SJSA1 (cell line): Measurements from ENCODE around the gene MSANTD1. TPM values are rescaled to one million over a fixed set of nuclear protein-coding genes. Genes with fewer than 3 reads are reported as not detected.
"Not testable (repeated sequence)": the region's sequence is repeated elsewhere in the genome, so short reads cannot be mapped to it uniquely, and the experiment has no call there.

Experiments used
- DNase-seq, 2 experiments: peaks; one replicate each; pipeline ENCODE4 v3.0.0-alpha.2; 2015 to 2020; ENCODE audit warnings: low spot score in 2 of 2, low read depth in 1 of 2
- H3K27ac ChIP-seq: fragments of 250-450 bp; sonication (Bioruptor Pico); 2 replicates; pipeline ENCODE4 v1.5.1; 2020; ENCODE audit warnings: mild to moderate bottlenecking, moderate library complexity
- H3K27me3 ChIP-seq: fragments of 250-450 bp; sonication (Bioruptor Pico); replicated peaks from 2 replicates; pipeline ENCODE4 v1.5.1; 2020; ENCODE audit warnings: mild to moderate bottlenecking, moderate library complexity
- H3K36me3 ChIP-seq: fragments of 250-450 bp; sonication (Bioruptor Pico); 2 replicates; pipeline ENCODE4 v1.5.1; 2020; ENCODE audit warnings: mild to moderate bottlenecking
- H3K4me1 ChIP-seq: fragments of 250-450 bp; sonication (Bioruptor Pico); replicated peaks from 2 replicates; pipeline ENCODE4 v1.6.1; 2021; ENCODE audit warnings: mild to moderate bottlenecking
- H3K4me3 ChIP-seq: fragments of 250-450 bp; sonication (Bioruptor Pico); 2 replicates; pipeline ENCODE4 v1.5.1; 2020; ENCODE audit warnings: mild to moderate bottlenecking
- H3K9me3 ChIP-seq: fragments of 250-450 bp; sonication (Bioruptor Pico); replicated peaks from 2 replicates; pipeline ENCODE4 v1.5.1; 2020; ENCODE audit warnings: mild to moderate bottlenecking
- total RNA-seq: library from RNA; depleted of rRNA; stranded (reverse); fragments of >200 nt; shearing (Covaris generic); gene quantifications from 2 replicates; pipeline ENCODE4 v1.2.3, GENCODE V29; 2014

Gene MSANTD1
- total RNA-seq, 1 experiment from 2014 or later: 0.21 TPM

DNA sequence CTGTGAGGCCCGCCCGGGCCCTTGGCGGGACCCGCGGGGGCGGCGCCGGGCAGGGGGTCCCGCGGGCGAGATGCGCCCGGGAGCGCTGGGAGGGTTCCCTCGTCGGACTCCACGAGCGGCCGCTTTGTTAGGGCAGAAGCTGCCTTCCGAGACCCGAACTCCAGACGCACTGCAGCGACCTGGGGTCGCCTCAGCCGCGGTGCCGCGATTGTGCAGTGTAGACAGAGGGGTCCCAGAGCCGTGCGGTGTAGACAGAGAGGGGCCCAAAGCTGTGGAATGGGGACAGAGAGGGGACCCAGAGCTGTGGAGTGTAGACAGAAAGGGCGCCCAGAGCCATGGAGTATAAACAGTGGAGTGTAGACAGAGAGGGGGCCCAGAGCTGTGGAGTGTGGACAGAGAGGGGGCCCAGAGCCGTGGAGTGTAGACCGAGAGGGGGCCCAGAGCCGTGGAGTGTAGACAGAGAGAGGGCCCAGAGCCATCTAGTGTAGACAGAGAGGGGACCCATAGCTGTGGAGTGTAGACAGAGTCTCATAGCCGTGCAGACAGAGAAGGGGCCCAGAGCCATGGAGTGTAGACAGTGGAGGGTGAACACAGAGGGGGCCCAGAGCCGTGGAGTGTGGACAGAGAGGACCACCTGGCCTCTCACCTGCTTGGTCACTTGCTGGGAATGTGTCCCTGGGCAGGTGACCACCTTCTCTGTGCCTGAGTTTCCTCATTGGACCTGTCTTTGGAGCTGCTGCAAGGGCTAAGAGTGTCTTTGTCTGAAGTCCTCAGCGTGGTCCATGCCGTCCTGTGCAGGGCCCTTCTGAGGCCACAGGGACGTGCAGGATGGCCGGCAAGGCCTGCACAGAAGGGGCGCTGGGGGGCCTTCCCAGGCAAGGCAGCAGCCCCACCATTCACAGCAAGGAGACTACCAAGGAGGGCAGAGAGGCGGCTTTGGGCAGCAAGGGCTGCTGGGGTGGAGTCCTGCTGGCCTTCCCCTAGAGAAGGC is 44.7 kb downstream of the MSANTD1 start:
- peak in 1 of 2 experiments; percentile 4 for DNase-seq
- H3K27me3 ChIP-seq: no peaks in the 10 kb centered on the region
- H3K4me3 ChIP-seq: peak overlapping the region; percentile 75
- H3K27ac ChIP-seq: peak overlapping the region; percentile 60
- no peaks in the 10 kb centered on the region for H3K9me3 ChIP-seq
- peaks cover 5% of the 10 kb centered on the region; the same call in 1 of the 2 replicates for H3K36me3 ChIP-seq
- H3K4me1 ChIP-seq: peaks cover 11% of the 10 kb centered on the region

- peaks cover 11% of the 10 kb centered on the region for H3K4me1 ChIP-seq
- no peaks in the 10 kb centered on the region for H3K9me3 ChIP-seq
- no peak overlapping the region for H3K27ac ChIP-seq
- DNase-seq: peak in 1 of 2 experiments; percentile 16
- no peaks in the 10 kb centered on the region for H3K27me3 ChIP-seq
- H3K36me3 ChIP-seq: peaks cover 5% of the 10 kb centered on the region; the same call in 1 of the 2 replicates
- no peak overlapping the region for H3K4me3 ChIP-seq
Observed at GRCh38 chr4:3294401-3295241, 45.7 kb downstream of the MSANTD1 start.

DNA sequence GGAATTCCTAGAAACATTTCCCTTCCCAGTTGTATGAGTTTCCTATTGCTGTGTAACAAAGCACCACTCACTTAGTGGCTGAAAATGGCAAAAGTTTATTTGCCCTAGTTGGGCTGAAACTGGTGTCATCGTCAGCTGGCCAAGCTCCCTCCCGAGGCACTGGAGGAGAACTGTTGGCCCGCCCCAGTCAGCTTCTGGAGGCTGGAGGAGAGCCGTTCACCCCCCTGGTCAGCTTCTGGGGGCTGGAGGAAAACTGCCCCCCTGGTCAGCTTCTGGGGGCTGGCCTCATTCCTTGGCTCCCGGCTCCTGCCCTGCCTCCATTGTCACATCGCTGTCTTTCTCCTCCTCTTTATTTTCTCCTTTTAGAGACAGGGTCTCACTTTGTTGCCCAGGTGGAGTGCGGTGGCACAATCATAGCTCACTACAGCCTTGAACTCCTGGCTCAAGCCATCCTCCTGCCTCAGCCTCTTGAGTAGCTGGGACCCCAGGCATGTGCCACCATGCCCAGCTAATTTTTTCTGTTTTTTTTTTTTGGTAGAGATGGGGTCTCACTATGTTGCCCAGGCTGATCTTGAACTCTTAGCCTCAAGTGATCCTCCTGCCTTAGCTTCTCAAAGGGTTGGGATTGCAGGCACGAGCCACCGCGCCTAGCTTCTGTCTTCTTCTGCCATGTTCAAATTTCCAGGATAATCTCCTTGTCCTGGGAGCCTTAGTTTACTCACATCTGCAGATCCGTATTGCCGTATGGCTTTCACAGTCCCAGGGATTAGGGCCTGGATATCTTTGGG is 47.1 kb downstream of the MSANTD1 start:
- DNase-seq: peak in 1 of 2 experiments; percentile 6
- Histone ChIP-seq H3K9me3 (no peaks in the 10 kb centered on the region), H3K27ac (no peak overlapping the region), H3K27me3 (no peaks in the 10 kb centered on the region), H3K36me3 (peaks cover 5% of the 10 kb centered on the region; the same call in 1 of the 2 replicates), H3K4me3 (no peak overlapping the region), H3K4me1 (peaks cover 11% of the 10 kb centered on the region)

DNA sequence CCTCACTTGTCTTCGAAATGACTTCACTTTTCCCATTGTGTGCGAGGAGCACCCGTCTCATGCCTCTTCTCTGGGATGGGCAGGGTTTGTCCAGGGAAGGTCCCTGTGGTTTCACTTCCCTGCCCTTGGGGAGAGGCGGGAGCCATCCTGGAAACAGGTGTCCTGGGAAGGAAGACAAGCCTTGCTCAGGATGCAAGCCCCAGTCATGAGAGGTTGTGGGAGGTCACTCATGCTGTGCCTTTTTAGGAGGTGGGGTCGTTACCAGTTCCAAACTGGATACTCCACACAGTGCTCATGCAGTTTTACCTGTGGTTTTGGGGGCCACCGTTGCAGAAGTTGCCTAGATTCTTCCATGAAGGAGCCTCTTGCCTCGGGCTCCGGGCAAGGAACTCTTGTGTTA is 47.7 kb downstream of the MSANTD1 start:
- no peaks in the 10 kb centered on the region for H3K27me3 ChIP-seq
- no peak overlapping the region for H3K27ac ChIP-seq
- H3K4me3 ChIP-seq: no peak overlapping the region
- H3K36me3 ChIP-seq: peaks cover 5% of the 10 kb centered on the region; the same call in 1 of the 2 replicates
- H3K9me3 ChIP-seq: no peaks in the 10 kb centered on the region
- peaks cover 13% of the 10 kb centered on the region for H3K4me1 ChIP-seq
- DNase-seq: peak in 1 of 2 experiments; percentile 8

- Histone ChIP-seq H3K27me3 (no peaks in the 10 kb centered on the region), H3K4me3 (no peak overlapping the region), H3K9me3 (no peaks in the 10 kb centered on the region), H3K4me1 (peaks cover 15% of the 10 kb centered on the region), H3K36me3 (peaks cover 2% of the 10 kb centered on the region; the same call in 1 of the 2 replicates), H3K27ac (no peak overlapping the region)
- peak in 1 of 2 experiments; percentile 2 for DNase-seq
Observed at GRCh38 chr4:3297066-3297859, 48.3 kb downstream of the MSANTD1 start.

GRCh38 chr4:3299122-3299975 is 50.4 kb downstream of the MSANTD1 start:
- Histone ChIP-seq H3K4me3 (no peak overlapping the region), H3K27me3 (no peaks in the 10 kb centered on the region), H3K4me1 (peaks cover 27% of the 10 kb centered on the region), H3K27ac (no peak overlapping the region), H3K9me3 (no peaks in the 10 kb centered on the region), H3K36me3 (no peaks in the 10 kb centered on the region)
- no peak for DNase-seq

DNA sequence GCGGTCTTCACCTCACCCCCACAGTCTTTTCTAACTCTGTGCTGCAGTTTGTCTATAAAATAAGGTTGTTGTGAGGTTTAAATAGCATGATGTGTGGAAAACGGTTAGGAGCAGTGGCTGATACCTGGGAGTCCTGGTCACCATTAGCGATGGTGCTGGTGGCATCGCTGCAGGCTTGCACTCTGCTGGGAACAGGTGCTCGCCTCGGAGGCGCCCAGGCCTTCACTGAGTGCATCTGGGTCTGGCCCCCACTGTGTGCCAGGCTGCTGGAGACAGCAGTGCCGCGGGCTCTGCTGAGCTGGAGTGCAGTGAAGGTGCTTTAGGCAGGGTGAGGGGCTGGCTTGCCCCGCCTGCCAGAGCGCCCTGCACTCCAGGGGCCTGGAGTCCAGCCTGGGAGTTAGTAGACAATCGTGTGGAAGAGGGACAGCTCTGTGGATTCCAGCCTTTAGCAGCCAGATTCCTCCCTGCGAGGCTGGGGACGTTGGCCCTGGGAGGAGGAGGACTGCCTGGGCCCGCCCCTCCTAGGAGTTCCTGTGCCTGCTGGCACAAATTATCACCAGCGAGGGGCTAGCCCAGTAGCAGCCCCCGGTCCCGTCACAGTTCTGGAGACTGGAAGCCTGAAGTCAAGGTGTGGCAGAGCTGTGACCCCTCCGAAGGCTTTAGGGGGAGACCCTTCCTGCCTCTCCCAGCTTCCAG is 51.2 kb downstream of the MSANTD1 start:
- Histone ChIP-seq H3K4me3 (no peak overlapping the region), H3K27ac (no peak overlapping the region)

GRCh38 chr4:3300882-3301281 is 51.9 kb downstream of the MSANTD1 start:
- DNase-seq, H3K36me3 ChIP-seq, H3K9me3 ChIP-seq, H3K4me3 ChIP-seq, H3K27ac ChIP-seq, H3K27me3 ChIP-seq: not testable (repeated sequence)
- H3K4me1 ChIP-seq: peaks cover 40% of the 10 kb centered on the region

More for the DNA sequence above, 51.2 kb downstream of the MSANTD1 start:
- H3K27me3 ChIP-seq: no peaks in the 10 kb centered on the region
- DNase-seq: no peak
- no peaks in the 10 kb centered on the region for H3K36me3 ChIP-seq
- H3K9me3 ChIP-seq: no peaks in the 10 kb centered on the region
- H3K4me1 ChIP-seq: peaks cover 32% of the 10 kb centered on the region

DNA sequence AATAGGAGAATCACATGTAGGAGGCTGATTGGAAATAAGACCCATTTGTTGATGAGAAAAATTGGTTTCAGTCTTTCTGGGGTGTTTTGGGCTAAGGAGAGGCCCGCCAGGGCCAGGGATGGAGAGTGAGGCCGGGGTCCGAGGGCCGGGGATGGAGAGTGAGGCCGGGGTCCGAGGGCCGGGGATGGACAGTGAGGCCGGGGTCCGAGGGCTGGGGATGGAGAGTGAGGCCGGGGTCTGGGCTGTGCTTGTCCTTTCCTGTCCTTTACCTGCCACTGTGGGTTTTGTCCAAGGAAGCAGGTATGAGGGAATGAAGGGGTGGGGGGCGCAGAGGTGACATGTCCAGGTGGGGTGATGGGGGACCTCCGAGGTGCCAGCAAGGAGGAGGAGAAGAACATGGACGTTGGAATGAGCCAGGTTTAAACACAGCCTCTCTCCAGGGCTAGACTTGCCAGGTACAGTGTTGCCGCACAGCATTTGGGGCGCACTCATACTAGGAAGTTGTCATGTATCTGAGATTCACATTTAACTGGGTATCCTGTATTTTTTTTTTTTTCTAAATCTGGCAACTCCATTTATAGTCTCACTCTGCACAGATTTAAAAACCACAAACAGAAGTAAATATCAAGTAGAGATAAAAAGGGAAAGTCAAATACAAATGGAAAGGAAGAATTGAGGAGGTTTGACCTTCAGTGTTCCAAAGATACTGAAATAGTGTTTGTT is 52.7 kb downstream of the MSANTD1 start:
- DNase-seq: no peak
- Histone ChIP-seq H3K4me1 (peaks cover 44% of the 10 kb centered on the region), H3K36me3 (no peaks in the 10 kb centered on the region), H3K4me3 (no peak overlapping the region), H3K9me3 (no peaks in the 10 kb centered on the region), H3K27me3 (no peaks in the 10 kb centered on the region), H3K27ac (peak overlapping the region; percentile 66)

- DNase-seq: peak; percentile 68 to 87
- Histone ChIP-seq H3K4me1 (peaks cover 44% of the 10 kb centered on the region), H3K27me3 (no peaks in the 10 kb centered on the region)
Observed at GRCh38 chr4:3302173-3302785, 53.3 kb downstream of the MSANTD1 start.

More at GRCh38 chr4:3302173-3302785, 53.3 kb downstream of the MSANTD1 start:
- Histone ChIP-seq H3K36me3 (no peaks in the 10 kb centered on the region), H3K4me3 (no peak overlapping the region), H3K27ac (peak overlapping the region; percentile 66), H3K9me3 (no peaks in the 10 kb centered on the region)
